Ovary (tissue), 3 donors: ENCODE results near the gene CLCN1.

Experiments used
- POLR2A ChIP-seq: fragments of 450-650 bp; IDR thresholded peaks from one replicate; pipeline ENCODE4 v1.6.1; 2017; ENCODE audit warnings: antibody characterized with exemption, mild to moderate bottlenecking, moderate library complexity
- TF ChIP-seq, protein P1 (sequence below), 3 donors: fragments of 450-650 bp in 2 of 3; fragments of 200-600 bp in 1 of 3; IDR thresholded peaks; one replicate each; pipeline versions ENCODE4 v1.5.1 to v1.8.0; 2016 to 2022; ENCODE audit warnings: antibody characterized with exemption in 3 of 3, mild to moderate bottlenecking in 1 of 3
- donor health status: DM: no; HTN: no; CAD: no.

DNA sequence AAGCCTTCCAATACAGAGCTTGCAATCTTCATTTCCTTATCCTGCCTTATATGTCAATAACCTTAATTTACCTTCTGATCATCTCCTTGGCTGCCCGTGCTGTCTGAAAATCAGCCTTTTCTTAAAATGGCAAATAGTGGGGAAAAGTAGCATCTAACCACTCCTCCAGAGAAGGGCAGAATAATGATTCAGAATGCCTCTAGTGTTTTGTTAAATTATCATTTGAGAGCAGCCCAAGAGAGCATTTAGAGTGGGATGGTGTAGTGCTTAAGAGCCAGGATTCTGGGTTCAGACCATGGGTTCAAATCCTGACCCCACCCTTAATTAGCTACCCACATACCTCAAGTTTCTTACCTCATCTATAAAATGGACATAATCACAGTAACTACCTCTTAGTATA, 35.8 kb upstream of the CLCN1 start:
- TF ChIP-seq, protein P1, sequence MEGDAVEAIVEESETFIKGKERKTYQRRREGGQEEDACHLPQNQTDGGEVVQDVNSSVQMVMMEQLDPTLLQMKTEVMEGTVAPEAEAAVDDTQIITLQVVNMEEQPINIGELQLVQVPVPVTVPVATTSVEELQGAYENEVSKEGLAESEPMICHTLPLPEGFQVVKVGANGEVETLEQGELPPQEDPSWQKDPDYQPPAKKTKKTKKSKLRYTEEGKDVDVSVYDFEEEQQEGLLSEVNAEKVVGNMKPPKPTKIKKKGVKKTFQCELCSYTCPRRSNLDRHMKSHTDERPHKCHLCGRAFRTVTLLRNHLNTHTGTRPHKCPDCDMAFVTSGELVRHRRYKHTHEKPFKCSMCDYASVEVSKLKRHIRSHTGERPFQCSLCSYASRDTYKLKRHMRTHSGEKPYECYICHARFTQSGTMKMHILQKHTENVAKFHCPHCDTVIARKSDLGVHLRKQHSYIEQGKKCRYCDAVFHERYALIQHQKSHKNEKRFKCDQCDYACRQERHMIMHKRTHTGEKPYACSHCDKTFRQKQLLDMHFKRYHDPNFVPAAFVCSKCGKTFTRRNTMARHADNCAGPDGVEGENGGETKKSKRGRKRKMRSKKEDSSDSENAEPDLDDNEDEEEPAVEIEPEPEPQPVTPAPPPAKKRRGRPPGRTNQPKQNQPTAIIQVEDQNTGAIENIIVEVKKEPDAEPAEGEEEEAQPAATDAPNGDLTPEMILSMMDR (IDR thresholded peaks at IDR 0.05): no peak
- no peak for TF ChIP-seq POLR2A
